Measurements from ENCODE around the gene SLC25A21.
"Not testable (repeated sequence)": the region's sequence is repeated elsewhere in the genome, so short reads cannot be mapped to it uniquely, and the experiment has no call there.

The SLC25A21 gene

GRCh38 chr14:37187294-37187693 lies 14.9 kb upstream of the SLC25A21 start:
- no peak overlapping the region for H3K4me3 ChIP-seq (replicated peaks; ENCODE audit: low read depth, low read length)
- H3K27me3 ChIP-seq (replicated peaks; ENCODE audit: control insufficient read depth, insufficient read depth, low read length), result no peaks in the 10 kb centered on the region
- DNase-seq (ENCODE audit: extremely low read depth, insufficient read length), result no peak
- no peaks in the 10 kb centered on the region for H3K36me3 ChIP-seq (ENCODE audit: control insufficient read depth, insufficient read depth, low read length)
- no peak for TF ChIP-seq CTCF (IDR thresholded peaks at IDR 0.05; ENCODE audit: insufficient read depth, low read length, poor library complexity, severe bottlenecking)

- no peak overlapping the region for H3K4me3 ChIP-seq (replicated peaks; ENCODE audit: low read depth, low read length)
- H3K27me3 ChIP-seq (replicated peaks; ENCODE audit: control insufficient read depth, insufficient read depth, low read length), result no peaks in the 10 kb centered on the region
- no peaks in the 10 kb centered on the region for H3K36me3 ChIP-seq (ENCODE audit: control insufficient read depth, insufficient read depth, low read length)
- TF ChIP-seq CTCF (IDR thresholded peaks at IDR 0.05; ENCODE audit: insufficient read depth, low read length, poor library complexity, severe bottlenecking), result no peak
- no peak for DNase-seq (ENCODE audit: extremely low read depth, insufficient read length)
Measured at GRCh38 chr14:37186865-37187264, 14.5 kb upstream of the SLC25A21 start.

GRCh38 chr14:37185670-37186069 lies 13.3 kb upstream of the SLC25A21 start:
- Histone ChIP-seq H3K4me3 (replicated peaks; ENCODE audit: low read depth, low read length) (no peak overlapping the region), H3K36me3 (ENCODE audit: control insufficient read depth, insufficient read depth, low read length) (no peaks in the 10 kb centered on the region), H3K27me3 (replicated peaks; ENCODE audit: control insufficient read depth, insufficient read depth, low read length) (no peaks in the 10 kb centered on the region)
- no peak for DNase-seq (ENCODE audit: extremely low read depth, insufficient read length)
- no peak for TF ChIP-seq CTCF (IDR thresholded peaks at IDR 0.05; ENCODE audit: insufficient read depth, low read length, poor library complexity, severe bottlenecking)

GRCh38 chr14:37184520-37184919 lies 12.1 kb upstream of the SLC25A21 start:
- not testable (repeated sequence) for H3K4me3 ChIP-seq (replicated peaks; ENCODE audit: low read depth, low read length); H3K27me3 ChIP-seq (replicated peaks; ENCODE audit: control insufficient read depth, insufficient read depth, low read length); H3K36me3 ChIP-seq (ENCODE audit: control insufficient read depth, insufficient read depth, low read length); DNase-seq (ENCODE audit: extremely low read depth, insufficient read length)

GRCh38 chr14:37181441-37181840 lies 9.0 kb upstream of the SLC25A21 start:
- Histone ChIP-seq H3K4me3 (replicated peaks; ENCODE audit: low read depth, low read length) (no peak overlapping the region), H3K27me3 (replicated peaks; ENCODE audit: control insufficient read depth, insufficient read depth, low read length) (no peaks in the 10 kb centered on the region), H3K36me3 (ENCODE audit: control insufficient read depth, insufficient read depth, low read length) (no peaks in the 10 kb centered on the region)
- no peak for TF ChIP-seq CTCF (IDR thresholded peaks at IDR 0.05; ENCODE audit: insufficient read depth, low read length, poor library complexity, severe bottlenecking)
- DNase-seq (ENCODE audit: extremely low read depth, insufficient read length), result no peak

- not testable (repeated sequence) for H3K27me3 ChIP-seq (replicated peaks; ENCODE audit: control insufficient read depth, insufficient read depth, low read length); H3K36me3 ChIP-seq (ENCODE audit: control insufficient read depth, insufficient read depth, low read length); H3K4me3 ChIP-seq (replicated peaks; ENCODE audit: low read depth, low read length); DNase-seq (ENCODE audit: extremely low read depth, insufficient read length)
Measured at GRCh38 chr14:37180886-37181285, 8.5 kb upstream of the SLC25A21 start.

GRCh38 chr14:37179896-37180502 lies 7.6 kb upstream of the SLC25A21 start:
- no peak for TF ChIP-seq CTCF (IDR thresholded peaks at IDR 0.05; ENCODE audit: insufficient read depth, low read length, poor library complexity, severe bottlenecking)
- no peak for DNase-seq (ENCODE audit: extremely low read depth, insufficient read length)
- Histone ChIP-seq H3K4me3 (replicated peaks; ENCODE audit: low read depth, low read length) (no peak overlapping the region), H3K36me3 (ENCODE audit: control insufficient read depth, insufficient read depth, low read length) (no peaks in the 10 kb centered on the region), H3K27me3 (replicated peaks; ENCODE audit: control insufficient read depth, insufficient read depth, low read length) (no peaks in the 10 kb centered on the region)
